Stimulated activated CD8-positive, alpha-beta memory T cell treated with anti-CD3 and anti-CD28 coated beads, Interleukin-2, amount 100 ng/mL, for 48 hours (primary cell): ENCODE measurements around the gene DSPP.

Source experiments
- DNase-seq, 2 donors: peaks; one replicate each; pipeline ENCODE4 v3.0.0-alpha.2; 2020; ENCODE audit warnings: low read depth in 2 of 2

Gene DSPP

GRCh38 chr4:87631668-87632067 is 23.3 kb downstream of the DSPP start:
- no peak for DNase-seq

GRCh38 chr4:87632469-87632868 is 24.1 kb downstream of the DSPP start:
- no peak for DNase-seq

- DNase-seq = no peak
Measured at GRCh38 chr4:87633243-87633642, 24.9 kb downstream of the DSPP start.

- DNase-seq = no peak
Measured at GRCh38 chr4:87644286-87644685, 36.0 kb downstream of the DSPP start.

- DNase-seq = no peak
Measured at GRCh38 chr4:87649980-87650379, 41.7 kb downstream of the DSPP start, which contains the start of gene DMP1. DMP1 (plus strand) TSS chr4:87650280; CDS start chr4:87656493, 6,213 bp downstream.

- no peak for DNase-seq
Measured at GRCh38 chr4:87650938-87651337, 42.6 kb downstream of the DSPP start.

GRCh38 chr4:87651941-87652340 is 43.6 kb downstream of the DSPP start:
- no peak for DNase-seq

GRCh38 chr4:87654487-87655044 is 46.2 kb downstream of the DSPP start:
- DNase-seq = no peak

GRCh38 chr4:87657525-87657924 is 49.2 kb downstream of the DSPP start:
- no peak for DNase-seq

- no peak for DNase-seq
Measured at GRCh38 chr4:87659247-87659931, 51.1 kb downstream of the DSPP start.

- DNase-seq = no peak
Measured at GRCh38 chr4:87662871-87663270, 54.5 kb downstream of the DSPP start.
